Neural crest cell (in vitro differentiated cells): ENCODE measurements around the gene GPC6. TPM values are rescaled to one million over a fixed set of nuclear protein-coding genes. Genes with fewer than 3 reads are reported as not detected.

ENCODE experiments used
- DNase-seq: peaks from one replicate; pipeline ENCODE4 v3.0.0; 2021; ENCODE audit warnings: low read depth, mixed read lengths, low spot score
- H3K27ac Mint-ChIP-seq: one replicate; pipeline ENCODE4 v1.8.0; 2021; ENCODE audit warnings: mild to moderate bottlenecking, mixed read lengths; ENCODE audit not compliant: unreplicated experiment
- H3K27me3 Mint-ChIP-seq: 2 replicates; pipeline ENCODE4 v1.8.0; 2021; ENCODE audit warnings: low read depth, mild to moderate bottlenecking, mixed read lengths
- H3K36me3 Mint-ChIP-seq: 2 replicates; pipeline ENCODE4 v1.8.0; 2021; ENCODE audit warnings: low read depth, mild to moderate bottlenecking, mixed read lengths
- H3K4me1 Mint-ChIP-seq: 2 replicates; pipeline ENCODE4 v1.8.0; 2021; ENCODE audit warnings: mixed read lengths
- H3K4me3 Mint-ChIP-seq: one replicate; pipeline ENCODE4 v1.8.0; 2021; ENCODE audit warnings: mild to moderate bottlenecking, mixed read lengths
- H3K9me3 Mint-ChIP-seq: 2 replicates; pipeline ENCODE4 v1.8.0; 2021; ENCODE audit warnings: mixed read lengths
- CTCF ChIP-seq: fragments of 200-600 bp; sonication (generic); conservative IDR thresholded peaks from 2 replicates; pipeline ENCODE4 v1.5.0; 2021; ENCODE audit warnings: antibody characterized with exemption, mild to moderate bottlenecking
- total RNA-seq: library from RNA; stranded (reverse); gene quantifications from 2 replicates; pipeline ENCODE4 v1.2.1, GENCODE V29; 2021

The GPC6 gene
- total RNA-seq, 1 donor from 2014 or later: 13.4 TPM

- H3K4me1 Mint-ChIP-seq: peaks cover 17% of the 10 kb centered on the region
- H3K4me3 Mint-ChIP-seq: no peak overlapping the region
Measured at GRCh38 chr13:94063848-94064247, 837.2 kb downstream of the GPC6 start.

GRCh38 chr13:94065741-94066140 is 839.1 kb downstream of the GPC6 start:
- H3K27ac Mint-ChIP-seq: no peak overlapping the region
- H3K36me3 Mint-ChIP-seq: peaks cover 2% of the 10 kb centered on the region
- H3K4me1 Mint-ChIP-seq: peaks cover 17% of the 10 kb centered on the region
- TF ChIP-seq CTCF: no peak
- H3K9me3 Mint-ChIP-seq: peaks cover 8% of the 10 kb centered on the region
- H3K4me3 Mint-ChIP-seq: no peak overlapping the region
- no peaks in the 10 kb centered on the region for H3K27me3 Mint-ChIP-seq
- DNase-seq: no peak

More at GRCh38 chr13:94063848-94064247, 837.2 kb downstream of the GPC6 start:
- no peak for DNase-seq
- Mint-ChIP-seq H3K27me3 (no peaks in the 10 kb centered on the region), H3K9me3 (no peaks in the 10 kb centered on the region), H3K36me3 (no peaks in the 10 kb centered on the region), H3K27ac (no peak overlapping the region)
- no peak for TF ChIP-seq CTCF

GRCh38 chr13:94073007-94073744 is 846.6 kb downstream of the GPC6 start:
- no peak for TF ChIP-seq CTCF
- Mint-ChIP-seq H3K27ac (no peak overlapping the region), H3K9me3 (peaks cover 14% of the 10 kb centered on the region), H3K27me3 (no peaks in the 10 kb centered on the region), H3K4me3 (no peak overlapping the region), H3K4me1 (no peaks in the 10 kb centered on the region), H3K36me3 (peaks cover 2% of the 10 kb centered on the region)
- DNase-seq: no peak

GRCh38 chr13:94079876-94080275 is 853.3 kb downstream of the GPC6 start:
- H3K27ac Mint-ChIP-seq: no peak overlapping the region
- peaks cover 6% of the 10 kb centered on the region for H3K9me3 Mint-ChIP-seq
- no peak for DNase-seq
- TF ChIP-seq CTCF: no peak
- no peaks in the 10 kb centered on the region for H3K27me3 Mint-ChIP-seq
- H3K36me3 Mint-ChIP-seq: peaks cover 2% of the 10 kb centered on the region
- H3K4me1 Mint-ChIP-seq: no peaks in the 10 kb centered on the region
- no peak overlapping the region for H3K4me3 Mint-ChIP-seq

GRCh38 chr13:94080527-94080926 is 853.9 kb downstream of the GPC6 start:
- no peak overlapping the region for H3K4me3 Mint-ChIP-seq
- TF ChIP-seq CTCF: no peak
- H3K4me1 Mint-ChIP-seq: no peaks in the 10 kb centered on the region
- H3K36me3 Mint-ChIP-seq: peaks cover 2% of the 10 kb centered on the region
- H3K9me3 Mint-ChIP-seq: peaks cover 6% of the 10 kb centered on the region
- no peak for DNase-seq
- no peaks in the 10 kb centered on the region for H3K27me3 Mint-ChIP-seq
- no peak overlapping the region for H3K27ac Mint-ChIP-seq
